Panc1 (cell line): ENCODE results near the gene CPN1.

Experiments
- CTCF ChIP-seq: fragments of 450-650 bp; IDR thresholded peaks from 2 replicates; pipeline ENCODE4 v1.5.1; 2017; ENCODE audit warnings: mild to moderate bottlenecking
- SIN3A ChIP-seq: IDR thresholded peaks from 2 replicates; pipeline ENCODE4 v1.6.1; 2012; ENCODE audit warnings: low read depth, mild to moderate bottlenecking, low read length, moderate library complexity, borderline replicate concordance; ENCODE audit not compliant: insufficient read depth

- TF ChIP-seq SIN3A (no peak), CTCF (no peak)
These were observed 82.8 kb downstream of the CPN1 start for GRCh38 chr10:99998889-99999288.
